Neuronal stem cell (in vitro differentiated cells): ENCODE measurements around the gene GIGYF2.
A peak's percentile ranks its signal among the peaks of the same experiment; 100 is the strongest.

Source experiments
- DNase-seq: peaks from one replicate; pipeline ENCODE4 v3.0.0-alpha.2; 2013; ENCODE audit warnings: low spot score
- H2AFZ ChIP-seq: one replicate; pipeline ENCODE4 v1.6.1; 2013; ENCODE audit warnings: mild to moderate bottlenecking, low read length, inconsistent platforms
- H2AK5ac ChIP-seq: 2 replicates; pipeline ENCODE4 v1.6.1; 2013; ENCODE audit warnings: low read depth, mild to moderate bottlenecking, inconsistent platforms, low read length, moderate library complexity, mixed read lengths
- H2BK120ac ChIP-seq: 2 replicates; pipeline ENCODE4 v1.6.1; 2013; ENCODE audit warnings: low read depth, mild to moderate bottlenecking, inconsistent platforms, low read length, moderate library complexity, mixed read lengths
- H2BK12ac ChIP-seq: one replicate; pipeline ENCODE4 v1.6.1; 2013; ENCODE audit warnings: low read length, inconsistent platforms
- H2BK15ac ChIP-seq: 2 replicates; pipeline ENCODE4 v1.6.1; 2013; ENCODE audit warnings: mild to moderate bottlenecking, low read length, inconsistent platforms, mixed read lengths
- H2BK5ac ChIP-seq: one replicate; pipeline ENCODE4 v1.6.1; 2013; ENCODE audit warnings: inconsistent platforms, mild to moderate bottlenecking, low read length, moderate library complexity
- H3K14ac ChIP-seq: one replicate; pipeline ENCODE4 v1.6.1; 2013; ENCODE audit warnings: low read length, inconsistent platforms
- H3K18ac ChIP-seq: 2 replicates; pipeline ENCODE4 v1.6.1; 2013; ENCODE audit warnings: low read length, inconsistent platforms
- H3K23ac ChIP-seq: 2 replicates; pipeline ENCODE4 v1.6.1; 2013; ENCODE audit warnings: low read depth, mild to moderate bottlenecking, mixed read lengths, low read length, inconsistent platforms; ENCODE audit not compliant: poor library complexity
- H3K27ac ChIP-seq: replicated peaks from 3 replicates; pipeline ENCODE4 v1.5.1; 2013; ENCODE audit warnings: low read length, inconsistent platforms
- H3K27me3 ChIP-seq, 3 experiments: 2 replicates each; pipeline ENCODE4 v1.6.1; 2013; ENCODE audit warnings: low read length in 3 of 3, mild to moderate bottlenecking in 2 of 3, inconsistent platforms in 1 of 3, low read depth in 1 of 3, mixed read lengths in 1 of 3, moderate library complexity in 1 of 3; ENCODE audit not compliant: control insufficient read depth in 3 of 3, insufficient read depth in 3 of 3
- H3K36me3 ChIP-seq, 2 donors: replicated peaks in 1 of 2; 2 replicates each; pipeline ENCODE4 v1.6.1; 2013; ENCODE audit warnings: low read length in 2 of 2; ENCODE audit not compliant: control insufficient read depth in 2 of 2, insufficient read depth in 2 of 2
- H3K4ac ChIP-seq: 2 replicates; pipeline ENCODE4 v1.6.1; 2013; ENCODE audit warnings: inconsistent platforms, mild to moderate bottlenecking, low read length, moderate library complexity
- H3K4me1 ChIP-seq, 2 donors: 1 replicate in 1 of 2; 2 replicates in 1 of 2; pipeline ENCODE4 v1.6.1; 2013; ENCODE audit warnings: low read length in 2 of 2, low read depth in 1 of 2; ENCODE audit not compliant: control insufficient read depth in 2 of 2, insufficient read depth in 1 of 2
- H3K4me2 ChIP-seq: one replicate; pipeline ENCODE4 v1.6.1; 2013; ENCODE audit warnings: mild to moderate bottlenecking, low read length, inconsistent platforms; ENCODE audit not compliant: insufficient read depth, poor library complexity, severe bottlenecking
- H3K4me3 ChIP-seq, 2 donors: 2 replicates each; pipeline ENCODE4 v1.5.1; 2013; ENCODE audit warnings: low read length in 2 of 2, mild to moderate bottlenecking in 2 of 2, inconsistent platforms in 1 of 2, moderate library complexity in 1 of 2
- H3K79me1 ChIP-seq: one replicate; pipeline ENCODE4 v1.6.1; 2013; ENCODE audit warnings: low read depth, mild to moderate bottlenecking, inconsistent platforms, low read length, moderate library complexity
- H3K9ac ChIP-seq: one replicate; pipeline ENCODE4 v1.6.1; 2013; ENCODE audit warnings: mild to moderate bottlenecking, low read depth, low read length, inconsistent platforms; ENCODE audit not compliant: poor library complexity
- H3K9me3 ChIP-seq, 2 donors: replicated peaks in 1 of 2; 2 replicates each; pipeline versions ENCODE3 to v1.6.1; 2013; ENCODE audit warnings: low read length in 2 of 2, mild to moderate bottlenecking in 2 of 2, inconsistent platforms in 1 of 2, low read depth in 1 of 2, mixed read lengths in 1 of 2, moderate library complexity in 1 of 2; ENCODE audit not compliant: control insufficient read depth in 2 of 2, insufficient read depth in 1 of 2
- H4K8ac ChIP-seq: one replicate; pipeline ENCODE4 v1.6.1; 2013; ENCODE audit warnings: low read depth, mild to moderate bottlenecking, inconsistent platforms, low read length, moderate library complexity
- H4K91ac ChIP-seq: one replicate; pipeline ENCODE4 v1.6.1; 2013; ENCODE audit warnings: low read length, low read depth, mild to moderate bottlenecking, inconsistent platforms; ENCODE audit not compliant: poor library complexity
- WGBS, 2 donors: extraction: QIAGEN DNeasy Blood & Tissue Kit; methylation state at CpG; one replicate each; pipeline ENCODE4 v1.1.7; 2013; ENCODE audit warnings: missing lambda C conversion rate in 2 of 2, mixed read lengths in 1 of 2; ENCODE audit not compliant: insufficient read length in 2 of 2, insufficient replicate concordance in 1 of 2; ENCODE audit errors: extremely low coverage in 2 of 2; 5-methylcytosine and 5-hydroxymethylcytosine counted together

GIGYF2 gene

GRCh38 chr2:232772531-232772930 lies 75.4 kb downstream of the GIGYF2 start:
- no peak overlapping the region for H2AK5ac ChIP-seq
- H3K27me3 ChIP-seq, result no peaks in the 10 kb centered on the region
- H3K4me3 ChIP-seq, result no peak overlapping the region
- peaks cover 8 to 86% of the 10 kb centered on the region in 2 donors for H3K36me3 ChIP-seq
- no peak overlapping the region for H4K91ac ChIP-seq
- no peak overlapping the region for H2BK12ac ChIP-seq
- H3K9me3 ChIP-seq, result no peaks in the 10 kb centered on the region
- no peak overlapping the region for H3K14ac ChIP-seq
- WGBS, 2 donors, result no CpG with 5 or more reads among the region's 2 CpGs
- H3K79me1 ChIP-seq, result no peaks in the 10 kb centered on the region
- H3K23ac ChIP-seq, result no peak overlapping the region
- no peak overlapping the region for H2BK15ac ChIP-seq
- no peak overlapping the region for H2BK5ac ChIP-seq
- no peak overlapping the region for H3K9ac ChIP-seq
- H2AFZ ChIP-seq, result no peak overlapping the region
- peaks cover 2 to 3% of the 10 kb centered on the region in 2 donors for H3K4me1 ChIP-seq
- no peak overlapping the region for H3K4ac ChIP-seq
- H3K27ac ChIP-seq, result no peak overlapping the region
- H4K8ac ChIP-seq, result no peak overlapping the region
- no peak overlapping the region for H3K18ac ChIP-seq
- no peak overlapping the region for H2BK120ac ChIP-seq
- no peak for DNase-seq
- no peak overlapping the region for H3K4me2 ChIP-seq

- Histone ChIP-seq H3K4me2 (no peak overlapping the region), H3K4me1 (peaks cover 2 to 3% of the 10 kb centered on the region in 2 donors), H4K91ac (no peak overlapping the region), H3K9ac (no peak overlapping the region), H2BK12ac (no peak overlapping the region), H3K18ac (no peak overlapping the region), H3K14ac (no peak overlapping the region), H3K79me1 (no peaks in the 10 kb centered on the region), H3K4me3 (no peak overlapping the region), H2AFZ (no peak overlapping the region), H2BK15ac (no peak overlapping the region), H4K8ac (no peak overlapping the region), H2BK5ac (no peak overlapping the region), H2BK120ac (no peak overlapping the region), H3K9me3 (no peaks in the 10 kb centered on the region), H3K23ac (no peak overlapping the region), H3K4ac (no peak overlapping the region), H3K27ac (no peak overlapping the region), H2AK5ac (no peak overlapping the region), H3K36me3 (peaks cover 3 to 81% of the 10 kb centered on the region in 2 donors), H3K27me3 (no peaks in the 10 kb centered on the region)
- no CpG with 5 or more reads among the region's 9 CpGs for WGBS, 2 donors
- DNase-seq, result no peak
Measured at GRCh38 chr2:232773815-232774214, 76.7 kb downstream of the GIGYF2 start.

GRCh38 chr2:232776435-232776834 lies 79.3 kb downstream of the GIGYF2 start, which contains the start of gene KCNJ13:
KCNJ13 (minus strand) TSS chr2:232776565; CDS start chr2:232771362, 5,203 bp downstream.
- H3K4ac ChIP-seq, result no peak within 1 kb of the TSS
- no peak within 1 kb of the TSS for H4K8ac ChIP-seq
- no peak within 1 kb of the TSS for H2BK120ac ChIP-seq
- no peak within 1 kb of the TSS for H3K23ac ChIP-seq
- no peak within 1 kb of the TSS for H2AK5ac ChIP-seq
- no peak within 1 kb of the TSS for H3K14ac ChIP-seq
- no peaks in the 10 kb centered on the region for H3K27me3 ChIP-seq
- H3K9ac ChIP-seq, result no peak within 1 kb of the TSS
- H2BK15ac ChIP-seq, result no peak within 1 kb of the TSS
- no peak within 1 kb of the TSS for H4K91ac ChIP-seq
- no peak within 1 kb of the TSS for H2BK5ac ChIP-seq
- no peaks in the 10 kb centered on the region for H3K9me3 ChIP-seq
- H2AFZ ChIP-seq, result no peak within 1 kb of the TSS
- H3K36me3 ChIP-seq, result peaks cover 0 to 74% of the 10 kb centered on the region in 2 donors
- WGBS, 2 donors, result no CpG with 5 or more reads among the region's 1 CpG
- peak within 1 kb of the TSS; percentile 84 for H3K27ac ChIP-seq
- peak within 1 kb of the TSS in 1 of 2 donors; percentile 71 for H3K4me3 ChIP-seq
- no peak within 1 kb of the TSS for H2BK12ac ChIP-seq
- no peaks in the 10 kb centered on the region for H3K79me1 ChIP-seq
- peaks cover 2 to 3% of the 10 kb centered on the region in 2 donors for H3K4me1 ChIP-seq
- DNase-seq, result peak; percentile 73
- H3K4me2 ChIP-seq, result peak within 1 kb of the TSS; percentile 39
- no peak within 1 kb of the TSS for H3K18ac ChIP-seq

- H3K18ac ChIP-seq, result no peak overlapping the region
- H2AK5ac ChIP-seq, result no peak overlapping the region
- H3K27ac ChIP-seq, result peak overlapping the region; percentile 20
- H4K91ac ChIP-seq, result no peak overlapping the region
- DNase-seq, result no peak
- no peaks in the 10 kb centered on the region for H3K9me3 ChIP-seq
- H3K4ac ChIP-seq, result no peak overlapping the region
- H2BK12ac ChIP-seq, result no peak overlapping the region
- no peak overlapping the region for H2AFZ ChIP-seq
- H3K4me3 ChIP-seq, result no peak overlapping the region
- no peak overlapping the region for H3K14ac ChIP-seq
- no peak overlapping the region for H2BK5ac ChIP-seq
- peaks cover 2 to 3% of the 10 kb centered on the region in 2 donors for H3K4me1 ChIP-seq
- peaks cover 0 to 70% of the 10 kb centered on the region in 2 donors for H3K36me3 ChIP-seq
- H2BK120ac ChIP-seq, result no peak overlapping the region
- H3K4me2 ChIP-seq, result peak overlapping the region; percentile 14
- 100% methylated on average over 2 of the region's 5 CpGs; no CpG with 5 or more reads in 1 of the 2 donors for WGBS, 2 donors
- no peak overlapping the region for H4K8ac ChIP-seq
- H2BK15ac ChIP-seq, result no peak overlapping the region
- H3K9ac ChIP-seq, result no peak overlapping the region
- H3K27me3 ChIP-seq, result no peaks in the 10 kb centered on the region
- H3K79me1 ChIP-seq, result no peaks in the 10 kb centered on the region
- no peak overlapping the region for H3K23ac ChIP-seq
Measured at GRCh38 chr2:232777276-232777675, 80.1 kb downstream of the GIGYF2 start.
